GM12873 (cell line): ENCODE results near the gene BDH2.

Experiments used
- TF ChIP-seq, protein P1 (sequence below): IDR thresholded peaks from 2 replicates; pipeline ENCODE4 v1.5.1; 2012; ENCODE audit warnings: low read depth, mild to moderate bottlenecking, moderate library complexity, low read length, control low read depth; ENCODE audit not compliant: insufficient read depth; ENCODE audit errors: missing control alignments

The BDH2 gene

DNA sequence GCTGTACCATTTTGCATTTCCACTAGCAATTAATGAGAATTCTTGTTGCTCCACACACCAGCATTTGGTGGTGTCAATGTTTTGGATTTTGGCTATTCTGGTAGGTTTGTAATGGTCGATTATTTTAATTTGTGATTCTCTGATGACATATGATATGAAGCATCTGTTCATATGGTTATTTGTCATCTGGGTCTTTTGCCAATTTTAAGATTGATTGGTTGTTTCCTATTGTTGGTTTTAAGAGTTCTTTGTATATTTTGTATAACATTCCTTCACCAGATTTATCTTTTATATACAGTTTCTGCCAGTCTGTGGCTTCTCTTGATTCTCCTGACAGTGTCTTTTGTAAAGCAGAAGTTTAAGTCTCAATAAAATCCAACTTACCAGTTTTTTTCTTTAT is 18.5 kb upstream of the BDH2 start:
- TF ChIP-seq, protein P1, sequence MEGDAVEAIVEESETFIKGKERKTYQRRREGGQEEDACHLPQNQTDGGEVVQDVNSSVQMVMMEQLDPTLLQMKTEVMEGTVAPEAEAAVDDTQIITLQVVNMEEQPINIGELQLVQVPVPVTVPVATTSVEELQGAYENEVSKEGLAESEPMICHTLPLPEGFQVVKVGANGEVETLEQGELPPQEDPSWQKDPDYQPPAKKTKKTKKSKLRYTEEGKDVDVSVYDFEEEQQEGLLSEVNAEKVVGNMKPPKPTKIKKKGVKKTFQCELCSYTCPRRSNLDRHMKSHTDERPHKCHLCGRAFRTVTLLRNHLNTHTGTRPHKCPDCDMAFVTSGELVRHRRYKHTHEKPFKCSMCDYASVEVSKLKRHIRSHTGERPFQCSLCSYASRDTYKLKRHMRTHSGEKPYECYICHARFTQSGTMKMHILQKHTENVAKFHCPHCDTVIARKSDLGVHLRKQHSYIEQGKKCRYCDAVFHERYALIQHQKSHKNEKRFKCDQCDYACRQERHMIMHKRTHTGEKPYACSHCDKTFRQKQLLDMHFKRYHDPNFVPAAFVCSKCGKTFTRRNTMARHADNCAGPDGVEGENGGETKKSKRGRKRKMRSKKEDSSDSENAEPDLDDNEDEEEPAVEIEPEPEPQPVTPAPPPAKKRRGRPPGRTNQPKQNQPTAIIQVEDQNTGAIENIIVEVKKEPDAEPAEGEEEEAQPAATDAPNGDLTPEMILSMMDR: no peak

DNA sequence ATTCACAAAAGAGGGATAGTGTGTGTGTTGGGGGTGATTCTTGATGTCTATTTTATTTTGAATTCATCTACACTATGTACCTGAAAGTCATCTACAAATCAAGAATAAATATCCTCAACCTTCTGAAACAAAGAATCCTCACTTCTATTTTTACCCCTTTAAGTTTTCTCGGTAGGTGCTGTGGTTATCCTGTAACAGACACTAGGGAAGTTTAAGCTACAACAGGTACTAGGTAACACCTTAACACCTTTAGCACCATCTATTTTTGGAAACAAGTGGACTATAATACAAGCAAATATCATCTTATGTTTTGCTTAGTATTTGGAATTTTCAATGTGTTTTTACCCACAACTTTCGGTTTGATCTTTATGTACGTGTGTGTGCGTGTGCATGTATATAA is 12.0 kb upstream of the BDH2 start:
- TF ChIP-seq, protein P1: no peak

DNA sequence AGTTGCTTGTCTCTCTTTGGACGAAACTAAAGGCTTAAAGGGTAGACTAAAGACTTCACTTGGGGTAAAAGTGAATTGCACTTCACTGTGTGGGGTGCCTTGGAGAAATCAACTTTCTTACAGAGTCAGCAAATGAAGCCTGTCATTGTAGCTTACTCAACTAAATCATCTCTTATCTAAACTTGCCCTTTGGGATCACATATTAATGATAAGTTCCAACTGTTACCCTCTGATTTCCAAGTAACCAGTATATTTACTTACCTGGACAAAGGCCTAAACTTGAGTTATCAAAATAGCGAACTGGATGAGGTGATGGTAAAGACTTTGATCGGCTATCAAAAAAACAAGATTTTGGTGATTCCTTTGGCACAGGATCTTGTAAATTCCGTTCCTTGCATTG is 8.9 kb upstream of the BDH2 start:
- TF ChIP-seq, protein P1: no peak

DNA sequence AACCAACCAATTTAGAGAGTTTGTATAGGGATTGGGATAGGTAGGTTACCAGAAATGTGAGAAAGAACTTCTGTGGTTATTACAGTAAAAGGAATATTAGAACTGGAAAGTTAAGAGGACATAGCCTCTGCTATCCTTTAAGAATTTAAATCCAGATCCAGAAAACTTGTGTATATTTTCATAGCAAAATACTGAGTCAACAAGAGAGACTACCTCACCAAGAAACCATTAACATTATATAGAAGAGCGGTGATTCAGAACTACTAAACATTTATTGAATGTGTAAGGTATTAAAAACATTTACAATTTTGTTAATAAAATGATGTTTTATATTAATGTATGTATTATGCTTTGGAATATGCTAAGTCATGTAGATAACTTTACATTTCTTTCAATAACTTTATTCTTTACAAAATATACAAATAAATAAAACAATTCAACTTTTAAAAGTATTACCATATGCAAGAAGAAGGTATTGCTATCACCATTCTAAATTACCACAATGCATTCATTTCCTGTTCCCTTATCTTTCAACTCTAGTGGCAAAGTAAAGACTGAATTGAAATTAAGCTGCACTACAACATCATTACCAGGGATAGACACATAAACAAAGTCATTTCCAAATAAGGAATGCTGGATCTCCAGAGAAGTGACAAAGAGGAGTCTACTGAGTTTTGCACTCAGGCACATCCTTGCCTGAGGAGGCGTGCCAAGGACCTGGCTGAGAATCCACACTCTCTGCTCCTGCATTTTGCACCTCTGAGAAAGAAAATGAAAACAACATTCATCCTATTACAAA is 6.1 kb upstream of the BDH2 start:
- TF ChIP-seq, protein P1: no peak

DNA sequence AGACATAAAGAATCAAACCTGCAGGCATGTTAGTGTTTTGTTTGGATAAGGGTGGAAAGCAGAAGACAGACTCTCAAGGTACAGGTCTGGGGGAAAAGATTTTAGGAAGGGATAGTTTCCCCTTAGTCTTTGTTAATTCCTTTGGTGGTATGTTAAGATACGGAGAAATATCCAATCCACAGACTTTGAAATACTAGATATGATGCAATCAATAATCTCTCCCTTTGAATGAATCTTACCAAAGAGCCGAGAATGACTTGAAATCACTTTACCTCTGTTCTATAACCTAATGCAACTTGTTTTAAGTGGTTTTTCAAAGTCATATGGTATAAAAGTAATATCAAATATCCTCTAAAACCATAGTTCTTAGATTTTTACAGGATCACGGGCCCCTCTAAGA is 5.3 kb upstream of the BDH2 start:
- TF ChIP-seq, protein P1: no peak

DNA sequence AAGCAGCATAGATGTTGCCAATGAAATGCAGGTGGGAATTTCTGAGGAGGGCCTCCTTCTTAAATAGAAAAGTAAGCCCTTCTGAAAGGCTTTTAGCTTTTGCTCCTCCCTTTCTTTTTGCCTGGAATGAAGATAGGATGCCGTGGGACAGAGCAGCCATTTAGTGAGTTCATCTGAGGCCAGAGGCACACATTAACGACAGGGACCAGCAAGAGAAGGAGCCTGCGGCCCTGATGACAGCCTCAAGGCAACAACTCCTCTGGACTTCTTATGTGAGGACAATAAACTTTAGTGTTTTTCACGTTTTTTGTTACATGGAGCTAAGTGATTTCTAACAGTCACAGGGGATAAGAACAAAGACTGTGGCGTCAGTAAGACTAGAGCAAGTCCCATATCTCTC is 1.1 kb upstream of the BDH2 start:
- TF ChIP-seq, protein P1: no peak

DNA sequence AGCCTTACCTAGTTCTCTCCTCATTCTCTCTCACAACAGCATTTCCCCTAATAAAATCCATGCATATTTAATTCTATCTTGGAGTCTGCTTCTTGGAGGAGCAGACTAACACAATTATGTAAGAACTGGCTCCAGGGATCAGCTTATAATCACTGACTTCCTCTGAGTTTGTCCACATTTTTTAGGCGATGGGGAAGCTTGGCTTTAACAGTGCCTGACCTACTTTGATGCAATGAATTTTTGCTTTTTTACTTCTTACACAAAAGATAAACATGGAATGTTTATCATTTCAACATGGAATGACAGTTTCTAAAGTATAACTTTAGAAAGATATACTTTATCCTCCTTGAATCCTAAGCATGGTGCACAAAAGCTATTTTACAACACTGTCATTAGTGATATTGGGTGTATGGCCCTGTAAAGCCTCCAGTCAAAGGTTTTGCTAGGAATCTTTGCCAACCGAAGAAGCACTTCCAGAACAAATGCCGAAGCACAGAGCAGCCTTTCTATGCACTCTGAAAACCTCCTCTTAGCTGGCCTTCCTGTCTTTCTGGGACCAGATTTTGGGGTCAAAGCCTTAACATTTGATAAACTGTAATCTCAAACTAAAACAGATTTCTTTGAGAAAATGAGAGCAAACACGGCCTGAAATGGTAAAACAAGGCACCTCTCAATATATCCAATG is 736 bp downstream of the BDH2 start:
- TF ChIP-seq, protein P1: no peak
